GM12874 (cell line): ENCODE data around the gene PNPLA7.

Experiments used
- CTCF ChIP-seq: IDR thresholded peaks from 2 replicates; pipeline ENCODE4 v1.5.1; 2011; ENCODE audit warnings: low read depth, mild to moderate bottlenecking, control low read depth, low read length, moderate library complexity; ENCODE audit not compliant: insufficient read depth

PNPLA7 gene

GRCh38 chr9:137588891-137589290 is 38.7 kb upstream of the PNPLA7 start:
- no peak for TF ChIP-seq CTCF

- no peak for TF ChIP-seq CTCF
These were observed 38.1 kb upstream of the PNPLA7 start for GRCh38 chr9:137588311-137588710.

GRCh38 chr9:137586854-137587253 is 36.7 kb upstream of the PNPLA7 start:
- no peak for TF ChIP-seq CTCF

GRCh38 chr9:137583957-137584356 is 33.8 kb upstream of the PNPLA7 start:
- no peak for TF ChIP-seq CTCF

- no peak for TF ChIP-seq CTCF
These were observed 33.1 kb upstream of the PNPLA7 start for GRCh38 chr9:137583347-137583746.

- peak; percentile 21; the same call in 1 of the 2 replicates for TF ChIP-seq CTCF
These were observed 32.2 kb upstream of the PNPLA7 start for GRCh38 chr9:137582286-137582860.

GRCh38 chr9:137581361-137582285 is 31.4 kb upstream of the PNPLA7 start:
- TF ChIP-seq CTCF: no peak
